ENCODE results near the gene ZCCHC24. TPM values are rescaled to one million over a fixed set of nuclear protein-coding genes. Genes with fewer than 3 reads are reported as not detected.
A peak's percentile ranks its signal among the peaks of the same experiment; 100 is the strongest.

The ZCCHC24 gene
- polyA plus RNA-seq, 3 donors, result 3.9 to 5.0 (median 4.0) TPM

DNA sequence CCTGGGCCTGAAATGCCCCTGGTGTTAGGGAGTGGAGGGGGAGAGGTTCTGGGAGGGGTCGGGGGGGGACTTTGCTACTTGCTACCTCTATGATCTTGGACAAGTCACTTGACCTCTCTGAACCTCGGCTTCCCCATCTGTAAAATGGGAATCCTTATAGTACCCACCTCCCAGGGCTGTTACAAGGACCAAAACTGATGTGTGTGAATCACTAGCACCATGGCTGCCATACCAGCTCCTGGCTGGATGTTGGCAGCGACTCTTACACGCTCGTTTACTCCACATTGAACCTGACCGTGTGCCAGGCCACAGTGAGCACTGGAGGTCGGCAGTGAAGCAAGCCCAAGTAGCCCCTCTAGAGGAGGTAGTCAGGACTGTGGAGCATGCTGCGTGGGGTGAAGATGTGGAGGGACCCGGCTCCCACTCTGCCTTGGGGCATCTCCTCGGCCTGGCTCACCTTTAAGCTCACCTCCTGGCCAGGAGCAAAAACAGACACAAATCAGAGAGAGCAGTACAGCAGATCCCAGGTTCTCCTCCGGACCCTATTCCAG, 69.3 kb downstream of the ZCCHC24 start:
- Mint-ChIP-seq H3K4me3 (no peak overlapping the region), H3K27me3 (ENCODE audit: low read depth in 3 of 3) (peaks cover 0 to 3% (median 1%) of the 10 kb centered on the region in 3 donors), H3K4me1 (peaks cover 5% of the 10 kb centered on the region), H3K9me3 (peaks cover 0 to 8% (median 4%) of the 10 kb centered on the region in 7 donors), H3K27ac (peak overlapping the region in 1 of 7 donors; percentile 2), H3K36me3 (no peaks in the 10 kb centered on the region)
- Histone ChIP-seq H3K9me3 (replicated peaks in 1 of 2; ENCODE audit: control insufficient read depth in 1 of 2, insufficient read depth in 1 of 2, low read length in 2 of 2) (no peaks in the 10 kb centered on the region), H3K4me3 (replicated peaks in 1 of 3; ENCODE audit: low read depth in 2 of 3, low read length in 3 of 3) (no peak overlapping the region), H3K27me3 (ENCODE audit: control insufficient read depth in 2 of 2, insufficient read depth in 2 of 2, low read length in 2 of 2) (no peaks in the 10 kb centered on the region), H4K20me1 (ENCODE audit: insufficient read depth, low read length) (no peaks in the 10 kb centered on the region), H2AFZ (ENCODE audit: insufficient read depth, low read depth, low read length, poor library complexity, severe bottlenecking) (no peak overlapping the region), H3K36me3 (replicated peaks in 1 of 2; ENCODE audit: control insufficient read depth in 1 of 2, insufficient read depth in 2 of 2, low read length in 2 of 2) (no peaks in the 10 kb centered on the region), H3K79me2 (ENCODE audit: insufficient read depth, low read length) (no peaks in the 10 kb centered on the region), H3K4me1 (ENCODE audit: control insufficient read depth in 1 of 2, insufficient read depth in 2 of 2, low read length in 2 of 2) (no peaks in the 10 kb centered on the region), H3K27ac (ENCODE audit: low read depth in 1 of 2, low read length in 2 of 2) (no peak overlapping the region), H3K4me2 (replicated peaks; ENCODE audit: extremely low read depth, low read length, poor library complexity, severe bottlenecking) (no peak overlapping the region), H3K9ac (ENCODE audit: insufficient read depth, low read length, poor library complexity, severe bottlenecking) (no peak overlapping the region)
- 98% methylated on average over 9 of the region's 11 CpGs for WGBS (ENCODE audit: insufficient coverage)
- DNase-seq, result no peak
- TF ChIP-seq, protein P1, sequence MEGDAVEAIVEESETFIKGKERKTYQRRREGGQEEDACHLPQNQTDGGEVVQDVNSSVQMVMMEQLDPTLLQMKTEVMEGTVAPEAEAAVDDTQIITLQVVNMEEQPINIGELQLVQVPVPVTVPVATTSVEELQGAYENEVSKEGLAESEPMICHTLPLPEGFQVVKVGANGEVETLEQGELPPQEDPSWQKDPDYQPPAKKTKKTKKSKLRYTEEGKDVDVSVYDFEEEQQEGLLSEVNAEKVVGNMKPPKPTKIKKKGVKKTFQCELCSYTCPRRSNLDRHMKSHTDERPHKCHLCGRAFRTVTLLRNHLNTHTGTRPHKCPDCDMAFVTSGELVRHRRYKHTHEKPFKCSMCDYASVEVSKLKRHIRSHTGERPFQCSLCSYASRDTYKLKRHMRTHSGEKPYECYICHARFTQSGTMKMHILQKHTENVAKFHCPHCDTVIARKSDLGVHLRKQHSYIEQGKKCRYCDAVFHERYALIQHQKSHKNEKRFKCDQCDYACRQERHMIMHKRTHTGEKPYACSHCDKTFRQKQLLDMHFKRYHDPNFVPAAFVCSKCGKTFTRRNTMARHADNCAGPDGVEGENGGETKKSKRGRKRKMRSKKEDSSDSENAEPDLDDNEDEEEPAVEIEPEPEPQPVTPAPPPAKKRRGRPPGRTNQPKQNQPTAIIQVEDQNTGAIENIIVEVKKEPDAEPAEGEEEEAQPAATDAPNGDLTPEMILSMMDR (IDR thresholded peaks at IDR 0.05), result no peak
- intact Hi-C loops (cut with micrococcal nuclease), result loop anchor here in 1 of 2 donors (5.0 kb wide), 1 partner anchor 111 kb away; no protein-coding TSS in a partner anchor

DNA sequence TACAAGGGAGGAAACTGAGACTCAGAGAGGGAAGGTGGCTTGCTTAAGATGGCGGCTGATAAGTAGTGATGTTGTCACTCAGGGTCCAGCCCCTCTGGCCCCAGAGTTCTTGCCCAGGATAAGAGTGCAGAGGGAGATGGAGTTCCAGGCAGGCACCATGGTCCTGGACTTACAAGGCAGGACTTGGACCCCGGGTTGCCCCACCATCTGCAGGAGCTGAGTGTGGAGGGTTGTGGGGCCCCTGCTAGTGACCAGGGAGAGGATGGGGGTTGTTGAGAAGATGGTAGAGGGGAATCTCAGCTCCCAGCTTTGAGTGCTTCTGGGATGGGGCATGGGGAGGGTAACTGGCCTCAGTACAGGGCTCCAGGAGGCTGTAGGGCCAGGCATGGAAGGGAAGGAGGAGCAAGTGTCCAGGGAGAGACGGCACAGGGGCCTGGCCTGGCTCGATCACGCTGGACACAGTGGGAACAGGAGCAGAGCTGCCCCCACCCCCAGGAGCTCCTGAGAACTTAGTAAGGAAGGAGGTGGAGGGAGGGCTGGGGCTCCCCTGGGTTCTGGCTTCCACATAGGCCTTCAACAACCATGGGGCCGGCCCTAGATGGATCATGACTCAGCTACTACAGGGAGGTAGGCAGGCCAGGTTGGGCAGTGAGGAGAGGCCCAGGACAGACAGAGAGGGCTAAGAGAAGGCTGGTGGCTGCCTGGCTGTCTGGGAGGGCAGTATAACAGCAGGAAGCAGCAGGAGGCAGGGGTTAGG, 69.9 kb downstream of the ZCCHC24 start:
- peak in 1 of 3 donors; percentile 8 for DNase-seq
- no peak overlapping the region for H3K9ac ChIP-seq (ENCODE audit: insufficient read depth, low read length, poor library complexity, severe bottlenecking)

More for the DNA sequence above, 69.9 kb downstream of the ZCCHC24 start:
- no peaks in the 10 kb centered on the region for H3K9me3 ChIP-seq (replicated peaks in 1 of 2; ENCODE audit: control insufficient read depth in 1 of 2, insufficient read depth in 1 of 2, low read length in 2 of 2)
- TF ChIP-seq, protein P1 (IDR thresholded peaks at IDR 0.05), result no peak
- no peak overlapping the region for H2AFZ ChIP-seq (ENCODE audit: insufficient read depth, low read depth, low read length, poor library complexity, severe bottlenecking)
- H3K36me3 ChIP-seq (replicated peaks in 1 of 2; ENCODE audit: control insufficient read depth in 1 of 2, insufficient read depth in 2 of 2, low read length in 2 of 2), result no peaks in the 10 kb centered on the region
- H3K4me1 ChIP-seq (ENCODE audit: control insufficient read depth in 1 of 2, insufficient read depth in 2 of 2, low read length in 2 of 2), result no peaks in the 10 kb centered on the region
- Mint-ChIP-seq H3K36me3 (no peaks in the 10 kb centered on the region), H3K27me3 (ENCODE audit: low read depth in 3 of 3) (peaks cover 0 to 3% (median 1%) of the 10 kb centered on the region in 3 donors), H3K27ac (peak overlapping the region in 1 of 7 donors; percentile 22), H3K4me3 (no peak overlapping the region), H3K4me1 (peaks cover 5% of the 10 kb centered on the region), H3K9me3 (peaks cover 0 to 12% (median 4%) of the 10 kb centered on the region in 7 donors)
- H4K20me1 ChIP-seq (ENCODE audit: insufficient read depth, low read length), result no peaks in the 10 kb centered on the region
- no peaks in the 10 kb centered on the region for H3K27me3 ChIP-seq (ENCODE audit: control insufficient read depth in 2 of 2, insufficient read depth in 2 of 2, low read length in 2 of 2)
- intact Hi-C loops (cut with micrococcal nuclease), result loop anchor here in 1 of 2 donors (5.0 kb wide), 1 partner anchor 112 kb away; no protein-coding TSS in a partner anchor
- 75% methylated on average over 3 of the region's 6 CpGs for WGBS (ENCODE audit: insufficient coverage)
- H3K27ac ChIP-seq (ENCODE audit: low read depth in 1 of 2, low read length in 2 of 2), result no peak overlapping the region
- no peak overlapping the region for H3K4me2 ChIP-seq (replicated peaks; ENCODE audit: extremely low read depth, low read length, poor library complexity, severe bottlenecking)
- H3K4me3 ChIP-seq (replicated peaks in 1 of 3; ENCODE audit: low read depth in 2 of 3, low read length in 3 of 3), result no peak overlapping the region
- no peaks in the 10 kb centered on the region for H3K79me2 ChIP-seq (ENCODE audit: insufficient read depth, low read length)

Measured in CD14-positive monocyte (primary cell).